CD4-positive, alpha-beta T cell (primary cell): ENCODE results near the gene NCAM2. TPM values are rescaled to one million over a fixed set of nuclear protein-coding genes. Genes with fewer than 3 reads are reported as not detected.

ENCODE experiments used
- ATAC-seq: fragments of 200-7000 bp; cut with Tn5 transposase; one replicate; pipeline ENCODE4 v1.10.0; 2022; ENCODE audit warnings: mild to moderate bottlenecking; ENCODE audit not compliant: poor library complexity
- CTCF ChIA-PET: fragments of 350-600 bp; sonication (Branson Sonifier 250); formaldehyde crosslinking; loops from one replicate; lab custom pipeline; 2021; ENCODE audit warnings: antibody characterized with exemption, inconsistent platforms; lab: Charles Lee
- POLR2A ChIA-PET: fragments of 350-600 bp; sonication (Branson Sonifier 250); formaldehyde crosslinking; loops from one replicate; lab custom pipeline; 2021; ENCODE audit warnings: antibody characterized with exemption, inconsistent platforms; lab: Charles Lee
- DNase-seq, 14 experiments: peaks; one replicate each; pipeline ENCODE4 v3.0.0-alpha.2; 2013 to 2020; ENCODE audit warnings: mixed read lengths in 2 of 14
- H3K27ac ChIP-seq, 2 donors: one replicate each; pipeline versions ENCODE4 v1.5.1 to v1.7.0; 2013; ENCODE audit warnings: low read length in 2 of 2, low read depth in 1 of 2, mild to moderate bottlenecking in 1 of 2
- H3K27me3 ChIP-seq, 2 experiments: 1 replicate in 1 of 2; 2 replicates in 1 of 2; pipeline versions ENCODE4 v1.6.1 to v1.7.0; 2013; ENCODE audit warnings: low read length in 2 of 2, control low read depth in 1 of 2, mild to moderate bottlenecking in 1 of 2, moderate library complexity in 1 of 2; ENCODE audit not compliant: insufficient read depth in 2 of 2, control insufficient read depth in 1 of 2
- H3K36me3 ChIP-seq: one replicate; pipeline ENCODE4 v1.6.1; 2013; ENCODE audit warnings: low read length, control low read depth; ENCODE audit not compliant: insufficient read depth
- H3K4me1 ChIP-seq: one replicate; pipeline ENCODE4 v1.6.1; 2013; ENCODE audit warnings: low read length, control low read depth; ENCODE audit not compliant: insufficient read depth
- H3K4me3 ChIP-seq: one replicate; pipeline ENCODE4 v1.5.1; 2013; ENCODE audit warnings: mild to moderate bottlenecking, low read length, moderate library complexity
- H3K9me3 ChIP-seq, 2 experiments: 1 replicate in 1 of 2; 2 replicates in 1 of 2; pipeline versions ENCODE4 v1.6.1 to v1.7.0; 2013; ENCODE audit warnings: low read length in 2 of 2, mild to moderate bottlenecking in 2 of 2, control low read depth in 1 of 2, moderate library complexity in 1 of 2; ENCODE audit not compliant: control insufficient read depth in 1 of 2, insufficient read depth in 1 of 2
- H3K27ac Mint-ChIP-seq: one replicate; pipeline ENCODE4 v1.8.0; 2020; ENCODE audit warnings: mixed read lengths
- H3K27me3 Mint-ChIP-seq: one replicate; pipeline ENCODE4 v1.8.0; 2021; ENCODE audit warnings: mixed read lengths
- H3K36me3 Mint-ChIP-seq: one replicate; pipeline ENCODE4 v1.8.0; 2021; ENCODE audit warnings: low read depth, mixed read lengths
- H3K4me1 Mint-ChIP-seq: one replicate; pipeline ENCODE4 v1.8.0; 2021; ENCODE audit warnings: low read depth, mixed read lengths
- H3K4me3 Mint-ChIP-seq: one replicate; pipeline ENCODE4 v1.8.0; 2020; ENCODE audit warnings: mild to moderate bottlenecking, mixed read lengths
- H3K9me3 Mint-ChIP-seq: one replicate; pipeline ENCODE4 v1.8.0; 2020; ENCODE audit warnings: mixed read lengths
- CTCF ChIP-seq: fragments of 200-600 bp; IDR thresholded peaks from one replicate; pipeline ENCODE4 v1.8.0; 2022; ENCODE audit warnings: antibody characterized with exemption, mild to moderate bottlenecking
- intact Hi-C, 2 experiments: fragments of 100-400 bp; cut with DNase I in 1 of 2; cut with micrococcal nuclease in 1 of 2; formaldehyde crosslinking; loops; one replicate each; pipeline versions ENCODE4 v1.15.1 to v1.9.0; 2023 to 2025; cut with DNase I, micrococcal nuclease
- total RNA-seq, 174 experiments: library from RNA in 2 of 174; stranded (reverse) in 2 of 174; gene quantifications; one replicate each; pipeline ENCODE4 v1.2.3 and lab custom pipeline; 2021 to 2026

NCAM2 gene
- total RNA-seq, 2 experiments from 2014 or later: not detected

- POLR2A ChIA-PET: no interaction called here
- CTCF ChIA-PET: no interaction called here
- H3K27me3 ChIP-seq: no peaks in the 10 kb centered on the region
- no peaks in the 10 kb centered on the region for H3K36me3 Mint-ChIP-seq
- H3K4me3 Mint-ChIP-seq: no peak overlapping the region
- no peak overlapping the region for H3K4me3 ChIP-seq
- H3K4me1 Mint-ChIP-seq: no peaks in the 10 kb centered on the region
- ATAC-seq: no peak
- H3K9me3 Mint-ChIP-seq: no peaks in the 10 kb centered on the region
- intact Hi-C loops: no loop called here
- no peak overlapping the region for H3K27ac Mint-ChIP-seq
- H3K4me1 ChIP-seq: no peaks in the 10 kb centered on the region
- no peaks in the 10 kb centered on the region for H3K27me3 Mint-ChIP-seq
- no peak for DNase-seq
- no peak overlapping the region for H3K27ac ChIP-seq
- TF ChIP-seq CTCF: no peak
- H3K36me3 ChIP-seq: no peaks in the 10 kb centered on the region
- peaks cover 0 to 7% of the 10 kb centered on the region in 2 experiments for H3K9me3 ChIP-seq
Observed at GRCh38 chr21:21279193-21279901, 281.1 kb downstream of the NCAM2 start.

- H3K27ac Mint-ChIP-seq: no peak overlapping the region
- ATAC-seq (no peak), DNase-seq (no peak)
- H3K9me3 Mint-ChIP-seq: no peaks in the 10 kb centered on the region
- Histone ChIP-seq H3K9me3 (peaks cover 0 to 7% of the 10 kb centered on the region in 2 experiments), H3K27me3 (no peaks in the 10 kb centered on the region), H3K27ac (no peak overlapping the region), H3K4me1 (no peaks in the 10 kb centered on the region), H3K4me3 (no peak overlapping the region), H3K36me3 (no peaks in the 10 kb centered on the region)
- no peaks in the 10 kb centered on the region for H3K4me1 Mint-ChIP-seq
- H3K4me3 Mint-ChIP-seq: no peak overlapping the region
- ChIA-PET POLR2A (no interaction called here), CTCF (no interaction called here)
- intact Hi-C loops: no loop called here
- no peak for TF ChIP-seq CTCF
- H3K27me3 Mint-ChIP-seq: no peaks in the 10 kb centered on the region
- no peaks in the 10 kb centered on the region for H3K36me3 Mint-ChIP-seq
Observed at GRCh38 chr21:21283810-21284209, 285.6 kb downstream of the NCAM2 start.

- H3K9me3 ChIP-seq: no peaks in the 10 kb centered on the region
- no peaks in the 10 kb centered on the region for H3K27me3 ChIP-seq
- no peaks in the 10 kb centered on the region for H3K9me3 Mint-ChIP-seq
- H3K36me3 ChIP-seq: no peaks in the 10 kb centered on the region
- no peak overlapping the region for H3K27ac ChIP-seq
- CTCF ChIA-PET: no interaction called here
- H3K4me1 ChIP-seq: no peaks in the 10 kb centered on the region
- ATAC-seq (no peak), DNase-seq (no peak)
- no peak for TF ChIP-seq CTCF
- no peak overlapping the region for H3K4me3 Mint-ChIP-seq
- intact Hi-C loops: no loop called here
- no peak overlapping the region for H3K27ac Mint-ChIP-seq
- POLR2A ChIA-PET: no interaction called here
- H3K4me1 Mint-ChIP-seq: no peaks in the 10 kb centered on the region
- H3K4me3 ChIP-seq: no peak overlapping the region
- H3K27me3 Mint-ChIP-seq: no peaks in the 10 kb centered on the region
- no peaks in the 10 kb centered on the region for H3K36me3 Mint-ChIP-seq
Observed at GRCh38 chr21:21286170-21286798, 288.1 kb downstream of the NCAM2 start.
